Ovary (tissue), 3 donors: ENCODE results near the gene STUM.

Experiments
- EP300 ChIP-seq: sonication (generic); formaldehyde crosslinking; IDR thresholded peaks from one replicate; pipeline ENCODE4 v1.6.1; 2017; ENCODE audit warnings: antibody characterized with exemption
- POLR2A ChIP-seq: fragments of 450-650 bp; IDR thresholded peaks from one replicate; pipeline ENCODE4 v1.6.1; 2017; ENCODE audit warnings: antibody characterized with exemption, mild to moderate bottlenecking, moderate library complexity
- TF ChIP-seq, protein P1 (sequence below), 3 donors: fragments of 450-650 bp in 2 of 3; fragments of 200-600 bp in 1 of 3; IDR thresholded peaks; one replicate each; pipeline versions ENCODE4 v1.5.1 to v1.8.0; 2016 to 2022; ENCODE audit warnings: antibody characterized with exemption in 3 of 3, mild to moderate bottlenecking in 1 of 3
- donor health status: DM: no; HTN: no; CAD: no.

DNA sequence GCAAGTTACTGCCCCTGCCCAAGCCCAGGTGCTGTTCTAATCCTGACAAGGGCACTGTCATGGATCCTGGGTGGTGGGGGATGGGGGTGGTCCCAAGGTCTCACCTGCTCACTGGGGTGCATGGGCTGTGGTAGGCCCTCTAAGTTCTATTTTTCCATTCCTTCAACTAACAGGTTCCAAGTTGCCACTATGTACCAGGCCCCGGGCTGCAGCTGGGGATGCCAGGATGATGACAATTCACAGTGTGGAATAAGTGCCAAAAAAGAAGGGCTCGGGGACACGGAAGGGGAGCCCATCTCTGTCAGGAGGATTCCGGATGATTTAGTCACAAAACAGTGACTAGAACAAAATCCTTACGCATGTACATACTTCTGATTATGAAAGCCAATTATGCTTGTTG lies 76.0 kb downstream of the STUM start:
- TF ChIP-seq, protein P1, sequence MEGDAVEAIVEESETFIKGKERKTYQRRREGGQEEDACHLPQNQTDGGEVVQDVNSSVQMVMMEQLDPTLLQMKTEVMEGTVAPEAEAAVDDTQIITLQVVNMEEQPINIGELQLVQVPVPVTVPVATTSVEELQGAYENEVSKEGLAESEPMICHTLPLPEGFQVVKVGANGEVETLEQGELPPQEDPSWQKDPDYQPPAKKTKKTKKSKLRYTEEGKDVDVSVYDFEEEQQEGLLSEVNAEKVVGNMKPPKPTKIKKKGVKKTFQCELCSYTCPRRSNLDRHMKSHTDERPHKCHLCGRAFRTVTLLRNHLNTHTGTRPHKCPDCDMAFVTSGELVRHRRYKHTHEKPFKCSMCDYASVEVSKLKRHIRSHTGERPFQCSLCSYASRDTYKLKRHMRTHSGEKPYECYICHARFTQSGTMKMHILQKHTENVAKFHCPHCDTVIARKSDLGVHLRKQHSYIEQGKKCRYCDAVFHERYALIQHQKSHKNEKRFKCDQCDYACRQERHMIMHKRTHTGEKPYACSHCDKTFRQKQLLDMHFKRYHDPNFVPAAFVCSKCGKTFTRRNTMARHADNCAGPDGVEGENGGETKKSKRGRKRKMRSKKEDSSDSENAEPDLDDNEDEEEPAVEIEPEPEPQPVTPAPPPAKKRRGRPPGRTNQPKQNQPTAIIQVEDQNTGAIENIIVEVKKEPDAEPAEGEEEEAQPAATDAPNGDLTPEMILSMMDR (IDR thresholded peaks at IDR 0.05): no peak
- no peak for TF ChIP-seq POLR2A
- TF ChIP-seq EP300: no peak
